ENCODE results near the gene MOGAT1.

MOGAT1 gene

GRCh38 chr2:222671259-222672067, at the start of gene MOGAT1:
MOGAT1 (plus strand) TSS chr2:222671658; CDS start chr2:222671786, 128 bp downstream.
- Histone ChIP-seq H3K4me2 (ENCODE audit: low read depth, low read length, poor library complexity, severe bottlenecking) (no peak within 1 kb of the TSS), H3F3A (ENCODE audit: insufficient read depth) (no peaks in the 10 kb centered on the region), H3K9ac (ENCODE audit: low read length) (no peak within 1 kb of the TSS), H3K4me3 (ENCODE audit: insufficient read depth, low read length, poor library complexity, severe bottlenecking) (no peak within 1 kb of the TSS), H3K79me2 (ENCODE audit: insufficient read depth, low read length) (no peaks in the 10 kb centered on the region), H3K9me2 (replicated peaks; ENCODE audit: insufficient read depth, low read length) (no peaks in the 10 kb centered on the region), H3K9me3 (ENCODE audit: insufficient read depth, low read length) (no peaks in the 10 kb centered on the region), H3K27ac (ENCODE audit: low read depth, low read length) (no peak within 1 kb of the TSS), H2AFZ (ENCODE audit: low read depth, low read length, severe bottlenecking) (no peak within 1 kb of the TSS), H4K20me1 (ENCODE audit: low read depth, low read length) (no peaks in the 10 kb centered on the region), H3K27me3 (ENCODE audit: low read length) (no peaks in the 10 kb centered on the region), H3K36me3 (ENCODE audit: low read length) (no peaks in the 10 kb centered on the region)
- TF ChIP-seq CTCF (IDR thresholded peaks at IDR 0.05; ENCODE audit: insufficient read depth, low read length, poor library complexity, severe bottlenecking) (no peak), EZH2phosphoT487 (conservative IDR thresholded peaks at IDR 0.05; ENCODE audit: low read length) (no peak)

- Histone ChIP-seq H3K4me2 (ENCODE audit: low read depth, low read length, poor library complexity, severe bottlenecking) (no peak overlapping the region), H3K4me3 (ENCODE audit: insufficient read depth, low read length, poor library complexity, severe bottlenecking) (no peak overlapping the region), H3K36me3 (ENCODE audit: low read length) (peaks cover 56% of the 10 kb centered on the region), H3K9me3 (ENCODE audit: insufficient read depth, low read length) (no peaks in the 10 kb centered on the region), H3K79me2 (ENCODE audit: insufficient read depth, low read length) (no peaks in the 10 kb centered on the region), H3F3A (ENCODE audit: insufficient read depth) (no peaks in the 10 kb centered on the region), H2AFZ (ENCODE audit: low read depth, low read length, severe bottlenecking) (no peak overlapping the region), H3K9me2 (replicated peaks; ENCODE audit: insufficient read depth, low read length) (no peaks in the 10 kb centered on the region), H3K27ac (ENCODE audit: low read depth, low read length) (no peak overlapping the region), H3K27me3 (ENCODE audit: low read length) (no peaks in the 10 kb centered on the region), H4K20me1 (ENCODE audit: low read depth, low read length) (no peaks in the 10 kb centered on the region), H3K9ac (ENCODE audit: low read length) (no peak overlapping the region)
- TF ChIP-seq CTCF (IDR thresholded peaks at IDR 0.05; ENCODE audit: insufficient read depth, low read length, poor library complexity, severe bottlenecking) = no peak
- TF ChIP-seq EZH2phosphoT487 (conservative IDR thresholded peaks at IDR 0.05; ENCODE audit: low read length) = no peak
Measured at GRCh38 chr2:222621893-222622292, 49.6 kb upstream of the MOGAT1 start.

GRCh38 chr2:222622910-222623309, 48.5 kb upstream of the MOGAT1 start:
- Histone ChIP-seq H4K20me1 (ENCODE audit: low read depth, low read length) (no peaks in the 10 kb centered on the region), H3K27ac (ENCODE audit: low read depth, low read length) (no peak overlapping the region), H2AFZ (ENCODE audit: low read depth, low read length, severe bottlenecking) (no peak overlapping the region), H3F3A (ENCODE audit: insufficient read depth) (no peaks in the 10 kb centered on the region), H3K4me2 (ENCODE audit: low read depth, low read length, poor library complexity, severe bottlenecking) (no peak overlapping the region), H3K9me3 (ENCODE audit: insufficient read depth, low read length) (no peaks in the 10 kb centered on the region), H3K9ac (ENCODE audit: low read length) (no peak overlapping the region), H3K4me3 (ENCODE audit: insufficient read depth, low read length, poor library complexity, severe bottlenecking) (no peak overlapping the region), H3K36me3 (ENCODE audit: low read length) (peaks cover 60% of the 10 kb centered on the region), H3K9me2 (replicated peaks; ENCODE audit: insufficient read depth, low read length) (no peaks in the 10 kb centered on the region), H3K27me3 (ENCODE audit: low read length) (no peaks in the 10 kb centered on the region), H3K79me2 (ENCODE audit: insufficient read depth, low read length) (no peaks in the 10 kb centered on the region)
- TF ChIP-seq EZH2phosphoT487 (conservative IDR thresholded peaks at IDR 0.05; ENCODE audit: low read length) = no peak
- TF ChIP-seq CTCF (IDR thresholded peaks at IDR 0.05; ENCODE audit: insufficient read depth, low read length, poor library complexity, severe bottlenecking) = no peak

Data from SU-DHL-6 (cell line).